Renal cortex interstitium (tissue), 11 donors: ENCODE data around the gene CDH12. TPM values are rescaled to one million over a fixed set of nuclear protein-coding genes. Genes with fewer than 3 reads are reported as not detected.
"Not testable (repeated sequence)": the region's sequence is repeated elsewhere in the genome, so short reads cannot be mapped to it uniquely, and the experiment has no call there.

Source experiments
- DNase-seq, 11 donors: peaks; one replicate each; pipeline ENCODE4 v3.0.0-alpha.2; 2013; ENCODE audit warnings: low read depth in 9 of 11, low spot score in 4 of 11; ENCODE audit errors: extremely low read depth in 1 of 11
- polyA plus RNA-seq, 3 donors: library from polyadenylated mRNA; unstranded; fragments of 120-200 nt; gene quantifications; one replicate each; pipeline ENCODE4 v1.2.1, GENCODE V29; 2013; ENCODE audit not compliant: insufficient read length in 3 of 3

CDH12 gene
- polyA plus RNA-seq, 3 donors, result 6.1 to 8.0 (median 6.4) TPM

DNA sequence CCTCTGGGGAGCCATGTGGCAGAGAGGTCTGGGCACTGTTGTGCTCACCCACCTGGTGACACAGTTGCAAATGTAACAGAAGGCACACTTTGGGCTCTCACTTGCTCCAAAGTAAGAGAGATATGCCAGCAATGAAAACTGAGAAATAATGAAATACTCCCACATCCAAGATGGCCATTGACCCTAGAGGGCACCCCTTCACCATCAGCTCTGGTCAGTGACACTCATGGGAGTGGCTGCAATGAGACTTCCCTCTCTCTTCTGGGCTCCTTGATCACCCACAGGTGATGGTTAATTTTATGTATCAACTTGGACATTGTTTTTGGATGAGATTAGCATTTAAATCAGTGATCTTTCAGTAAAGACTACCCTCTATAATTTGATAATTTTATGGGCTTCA, 248.4 kb downstream of the CDH12 start:
- DNase-seq, result no peak

DNA sequence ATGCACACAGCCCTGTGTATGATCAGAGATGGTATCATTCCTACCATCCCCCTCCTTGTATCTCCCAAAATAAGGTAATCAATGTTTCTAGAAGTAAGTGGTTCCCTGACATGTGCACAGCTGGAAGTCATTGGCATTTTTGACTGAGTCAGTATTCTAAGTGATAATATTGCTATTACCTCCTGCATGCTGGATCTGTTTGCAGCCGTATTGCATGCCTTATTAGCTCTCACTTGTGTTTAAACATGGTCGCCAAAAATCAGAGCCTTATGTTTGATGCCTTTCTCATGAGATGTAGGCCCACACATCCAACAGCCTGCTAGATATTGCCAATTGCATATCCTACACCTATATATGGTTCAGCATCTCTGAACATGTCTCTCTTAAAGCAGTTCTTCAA, 254.3 kb downstream of the CDH12 start:
- DNase-seq, result no peak

DNA sequence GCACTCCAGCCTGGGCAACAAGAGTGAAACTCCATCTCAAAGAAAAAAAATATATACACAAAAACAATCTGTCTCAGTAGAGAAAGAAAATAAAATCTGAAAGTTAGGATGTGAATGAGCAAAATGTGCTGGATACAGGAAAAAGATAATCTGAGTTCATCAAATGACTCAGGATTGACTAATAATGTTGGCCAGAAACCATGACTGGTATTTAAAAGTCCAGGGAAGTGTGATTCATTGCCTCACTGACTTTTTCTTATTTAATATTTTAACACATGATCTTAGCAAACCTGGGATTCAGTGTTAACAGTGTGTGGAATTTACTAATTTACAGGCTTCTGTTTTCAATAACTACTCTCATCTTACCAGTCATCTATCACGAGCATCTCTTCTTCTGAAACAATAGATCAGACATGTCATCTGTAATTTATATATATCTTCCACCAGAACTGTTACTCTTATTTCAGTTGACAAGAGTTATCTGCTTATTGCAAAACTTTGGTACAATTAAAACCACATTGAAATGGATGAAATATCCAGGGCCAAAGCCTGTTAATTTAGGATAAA, 256.7 kb downstream of the CDH12 start:
- DNase-seq, result no peak

DNA sequence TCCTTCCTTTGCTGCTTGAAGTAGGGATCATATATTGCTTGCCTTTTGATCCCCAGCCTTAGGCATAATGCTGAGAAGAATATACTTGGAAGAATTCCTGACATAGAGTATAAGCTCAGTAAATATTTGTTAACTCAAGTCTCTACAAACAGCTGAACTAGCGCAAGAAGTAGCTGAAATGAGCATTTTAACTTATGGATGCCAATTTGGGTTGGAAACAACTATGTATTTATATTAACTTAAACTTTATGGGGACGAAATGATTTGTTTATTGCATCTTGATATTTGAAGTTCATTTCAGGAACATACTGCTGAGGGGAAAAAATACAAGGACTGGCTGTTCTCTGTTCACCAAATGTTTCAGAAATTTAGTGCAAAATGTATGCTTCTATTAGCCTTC, 258.7 kb downstream of the CDH12 start:
- DNase-seq, result no peak

DNA sequence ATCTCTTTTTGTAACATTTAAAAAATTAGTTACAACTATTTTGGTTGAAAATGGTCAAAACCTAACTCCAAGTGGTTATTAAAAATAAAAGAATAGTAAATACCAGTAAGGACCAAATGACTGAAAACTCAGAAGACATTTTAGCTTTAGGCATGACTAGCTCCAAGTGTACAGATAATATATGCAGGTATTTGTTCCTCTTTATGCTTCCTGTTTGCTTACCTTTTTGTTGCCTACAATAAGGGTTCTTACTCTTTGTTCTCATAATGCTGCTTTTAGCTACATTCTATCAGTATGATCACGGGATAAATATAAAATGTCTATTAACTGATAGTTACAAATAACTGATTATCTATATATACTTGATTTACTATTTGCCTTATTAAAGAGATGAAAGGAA, 259.6 kb downstream of the CDH12 start:
- DNase-seq, result no peak

DNA sequence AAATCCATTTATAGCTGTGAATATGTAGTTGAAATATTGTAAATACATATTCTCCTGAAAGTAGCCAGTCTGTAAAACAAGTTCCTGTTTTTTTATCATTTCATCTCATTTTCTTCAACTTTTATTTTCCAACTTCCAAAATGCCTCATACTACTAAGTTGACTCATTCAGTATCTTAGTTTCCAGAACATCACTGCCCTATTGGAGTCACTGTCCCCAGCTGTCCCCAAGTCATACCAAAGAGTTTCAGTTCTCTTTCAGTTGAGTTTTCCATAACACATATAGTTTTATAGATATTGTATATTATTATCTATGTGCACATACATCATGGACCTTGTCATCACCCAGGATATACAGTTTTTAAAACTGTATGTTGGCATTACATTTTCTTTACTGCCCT, 261.7 kb downstream of the CDH12 start:
- no peak for DNase-seq

DNA sequence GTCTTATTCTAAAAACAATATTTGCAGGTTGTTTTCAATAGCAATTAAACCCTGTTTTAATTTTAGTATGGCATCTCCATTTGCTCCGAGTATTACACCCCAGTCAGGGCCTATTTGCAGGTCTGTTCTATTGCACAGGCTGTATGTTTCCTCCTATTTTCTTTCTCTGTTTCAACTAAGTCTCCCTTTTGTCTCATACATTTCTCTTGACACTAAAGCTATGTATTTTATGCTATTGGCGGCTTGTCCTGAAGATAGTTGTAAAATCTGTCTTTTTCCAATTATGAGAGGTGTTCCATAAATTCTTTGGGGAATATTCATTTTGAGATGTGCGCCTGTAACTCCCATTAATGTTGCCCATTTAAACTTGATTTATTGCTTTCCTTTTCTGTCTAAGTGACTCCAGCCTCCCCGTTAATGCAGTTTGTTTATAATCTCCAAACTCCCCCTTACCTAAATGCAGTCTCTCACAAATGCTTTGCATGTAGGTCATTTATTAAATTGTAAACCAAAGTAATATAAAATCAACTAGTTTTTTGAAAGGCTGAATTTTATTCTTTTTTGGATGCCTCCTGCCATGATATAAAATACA, 262.4 kb downstream of the CDH12 start:
- no peak for DNase-seq

DNA sequence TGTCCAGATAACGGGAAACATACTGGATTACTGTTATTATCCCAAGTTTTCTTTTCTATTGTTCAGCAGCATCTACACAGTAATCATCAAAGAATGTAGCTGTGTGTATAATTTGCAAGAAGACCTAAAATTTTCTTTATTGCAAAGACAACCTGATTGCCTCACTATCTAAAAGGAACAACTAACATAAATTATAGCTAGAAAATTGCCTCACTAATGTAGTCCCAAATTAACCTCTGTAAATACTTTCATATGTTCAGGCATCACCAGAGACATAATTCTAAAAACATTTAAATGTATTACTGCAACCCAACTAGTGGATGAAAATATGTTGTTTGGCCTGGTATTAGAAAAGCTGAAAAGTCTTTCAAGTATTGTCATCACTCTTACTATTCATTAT, 275.4 kb downstream of the CDH12 start:
- DNase-seq, result no peak

DNA sequence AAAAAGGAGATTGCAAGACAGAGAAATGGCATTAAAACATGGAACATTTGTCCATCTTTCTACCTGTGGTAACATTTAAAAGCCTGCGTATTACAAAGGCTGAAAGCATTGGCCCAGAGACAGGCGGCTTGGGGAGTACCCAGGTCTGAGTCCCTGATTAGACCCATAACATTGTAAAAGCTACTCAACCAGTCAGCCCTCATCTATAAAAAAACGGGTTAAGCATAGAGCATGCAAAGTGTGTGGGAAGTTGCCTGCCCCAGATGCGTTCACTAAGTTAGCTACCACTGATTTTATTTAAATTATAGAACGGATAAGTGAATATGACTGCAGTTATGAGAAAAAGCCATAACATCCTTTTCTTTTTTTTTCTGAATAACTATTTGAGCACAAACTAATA, 276.1 kb downstream of the CDH12 start:
- DNase-seq, result no peak

DNA sequence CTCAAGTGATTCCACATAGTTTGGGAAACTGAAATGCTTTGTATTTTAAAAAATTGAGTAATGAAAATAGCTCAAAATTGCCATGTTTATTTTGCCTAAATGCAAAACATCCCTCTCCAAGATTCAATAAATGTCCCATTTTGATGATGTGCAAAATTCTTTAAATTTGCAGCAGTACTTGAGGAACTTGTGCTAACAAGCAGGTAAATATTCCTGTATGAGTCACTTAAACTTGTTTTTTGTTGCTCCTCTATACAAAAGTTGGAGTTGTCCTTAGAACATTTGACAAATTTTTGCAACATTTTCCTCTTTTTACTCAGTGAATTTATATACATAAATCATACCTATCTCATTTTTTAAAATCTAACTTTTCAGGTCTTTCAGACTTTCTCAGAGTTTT, 280.2 kb downstream of the CDH12 start:
- DNase-seq, result no peak

DNA sequence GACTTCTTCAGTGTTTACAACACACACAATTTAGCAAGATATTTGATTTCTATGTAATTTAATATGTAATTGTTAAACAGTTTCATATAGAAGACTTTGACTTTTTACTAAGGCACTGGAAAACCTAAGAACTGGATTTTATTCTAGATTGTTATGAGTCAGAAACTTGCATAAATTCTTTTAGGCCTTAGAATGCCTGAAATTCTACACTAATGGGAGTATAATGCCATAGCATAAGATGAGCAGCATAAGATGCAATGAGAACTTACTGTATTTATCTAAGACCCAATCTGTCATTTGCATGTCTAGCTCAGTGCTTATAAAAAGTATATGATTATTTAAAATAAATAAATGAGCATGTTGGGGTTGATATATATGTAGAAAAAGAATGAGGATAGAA, 285.2 kb downstream of the CDH12 start:
- DNase-seq, result no peak

DNA sequence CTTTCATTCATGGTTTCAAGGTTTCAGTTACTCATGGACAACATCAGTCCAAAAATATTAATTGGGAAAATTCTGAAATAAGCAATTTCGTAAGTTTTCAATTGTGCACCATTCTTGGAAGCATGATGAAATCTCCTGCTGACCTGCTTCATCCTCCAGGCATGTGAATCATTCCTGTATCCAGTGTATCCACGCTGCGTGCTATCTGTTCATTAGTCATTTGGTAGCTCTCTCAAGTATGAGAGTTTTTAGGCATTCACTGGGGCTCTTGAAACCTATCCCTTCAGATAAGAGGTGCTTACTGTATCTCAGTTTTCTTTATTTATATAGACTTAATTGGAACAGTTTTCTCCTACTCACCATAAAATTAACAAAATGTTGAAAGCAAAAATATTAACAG, 293.0 kb downstream of the CDH12 start:
- no peak for DNase-seq

DNA sequence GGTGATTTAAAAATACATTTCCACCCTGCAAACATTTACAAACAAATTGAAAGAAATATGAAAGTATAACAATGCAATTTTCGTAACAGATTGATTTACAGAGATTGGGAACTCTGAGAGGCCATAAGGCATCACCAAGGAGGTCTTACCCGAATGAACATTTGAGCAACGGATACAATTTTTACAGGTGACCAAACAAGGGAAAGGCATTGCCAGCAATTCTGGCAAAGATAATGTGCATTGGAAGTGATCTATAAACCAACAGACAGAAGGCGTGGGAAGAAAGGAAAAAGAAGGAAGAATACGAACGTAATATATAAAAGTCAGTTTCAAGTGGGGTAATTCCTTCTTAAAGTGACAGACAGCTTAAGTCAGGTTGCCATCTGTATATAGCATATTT, 295.9 kb downstream of the CDH12 start:
- no peak for DNase-seq

DNA sequence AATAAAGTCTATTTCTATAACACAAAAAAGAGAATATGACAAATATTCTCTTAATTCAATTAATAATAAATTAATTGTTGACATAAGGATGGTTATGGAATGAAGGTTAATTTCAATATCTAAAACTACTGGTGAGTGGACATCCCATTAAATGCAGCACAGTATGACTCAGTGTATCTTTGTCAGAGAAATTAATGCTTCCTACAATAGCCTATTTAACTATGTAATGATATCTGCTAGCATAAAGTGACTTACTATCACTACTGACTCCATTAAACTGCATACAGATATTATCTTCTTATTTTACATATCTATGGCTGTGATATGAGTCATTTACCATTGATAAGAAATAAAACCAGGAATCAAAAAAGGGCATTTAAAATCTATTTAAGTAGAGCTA, 298.7 kb downstream of the CDH12 start:
- DNase-seq, result no peak

DNA sequence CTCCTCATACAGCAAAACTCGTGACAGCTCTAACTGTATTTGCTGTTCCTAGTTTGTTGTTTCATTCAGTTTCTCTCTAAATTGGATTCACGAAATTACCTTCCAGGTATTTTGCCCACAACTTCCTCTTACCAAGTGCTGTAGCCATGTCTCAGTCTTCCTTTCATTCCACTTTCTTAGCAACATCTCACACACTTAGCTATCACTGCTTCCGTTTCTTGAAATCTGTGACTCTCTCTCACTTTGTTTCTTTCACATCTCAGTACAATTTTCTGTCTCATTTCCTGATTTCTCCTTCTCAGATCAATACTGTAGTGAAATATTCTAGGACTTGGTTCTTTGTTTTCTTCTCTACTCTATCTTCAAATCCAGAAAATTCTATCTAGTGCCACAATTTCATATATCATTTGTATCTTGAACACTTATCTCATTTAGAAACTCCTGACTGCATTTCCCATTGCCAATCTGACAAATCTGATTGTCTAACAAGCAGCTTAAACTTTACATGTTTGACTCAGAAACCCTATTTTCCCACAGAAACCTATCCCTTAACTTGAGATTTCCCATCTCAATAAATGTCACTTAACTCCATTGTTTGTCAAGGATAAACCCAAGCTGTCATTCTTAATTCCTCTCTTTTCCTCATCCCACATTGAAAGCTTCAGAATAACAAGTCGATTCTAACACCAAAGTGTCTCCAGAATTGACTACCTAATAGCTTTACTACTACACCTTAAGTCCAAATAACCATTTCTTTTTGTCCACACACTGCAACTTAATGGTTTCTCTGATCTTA, 303.1 kb downstream of the CDH12 start:
- no peak for DNase-seq

DNA sequence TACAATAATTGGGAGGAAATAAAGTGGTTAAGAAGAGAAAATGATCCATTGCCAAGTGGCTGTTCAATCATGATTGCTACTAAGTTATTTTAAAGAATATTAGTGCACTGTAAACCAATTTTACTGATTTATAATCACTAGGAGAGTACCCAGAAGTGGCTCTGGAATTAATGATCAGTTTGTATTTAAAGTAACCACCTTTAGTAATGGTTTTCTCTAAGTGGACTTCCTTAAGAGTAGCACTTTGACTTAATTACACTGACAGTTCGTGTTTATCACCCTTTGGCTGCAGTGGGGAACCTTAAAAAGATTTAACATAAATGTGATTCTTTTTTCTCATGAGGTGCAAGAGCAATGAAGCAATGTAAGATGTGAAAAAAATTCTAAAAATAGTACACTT, 310.8 kb downstream of the CDH12 start:
- no peak for DNase-seq

DNA sequence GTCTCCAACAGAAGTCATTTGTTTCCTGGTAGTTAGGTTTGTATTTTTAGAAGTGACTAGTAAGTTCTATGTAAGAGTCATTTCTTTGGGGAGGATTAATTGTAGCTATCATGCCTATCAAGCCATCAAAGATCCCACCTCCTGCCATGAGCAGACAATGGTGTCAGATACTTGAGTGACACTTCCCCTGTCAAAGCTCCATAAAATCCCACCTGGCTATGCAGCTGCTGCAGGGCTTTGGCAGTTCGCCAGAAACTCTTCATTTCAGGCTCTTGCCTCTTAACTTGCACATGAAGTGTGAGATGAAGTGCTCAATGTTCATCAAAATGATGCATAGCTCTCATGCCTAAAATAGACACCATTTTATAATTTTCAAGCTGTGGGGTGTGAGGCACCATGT, 312.1 kb downstream of the CDH12 start:
- peak in 9 of 11 donors; percentile 0 to 22 (median 9) for DNase-seq

DNA sequence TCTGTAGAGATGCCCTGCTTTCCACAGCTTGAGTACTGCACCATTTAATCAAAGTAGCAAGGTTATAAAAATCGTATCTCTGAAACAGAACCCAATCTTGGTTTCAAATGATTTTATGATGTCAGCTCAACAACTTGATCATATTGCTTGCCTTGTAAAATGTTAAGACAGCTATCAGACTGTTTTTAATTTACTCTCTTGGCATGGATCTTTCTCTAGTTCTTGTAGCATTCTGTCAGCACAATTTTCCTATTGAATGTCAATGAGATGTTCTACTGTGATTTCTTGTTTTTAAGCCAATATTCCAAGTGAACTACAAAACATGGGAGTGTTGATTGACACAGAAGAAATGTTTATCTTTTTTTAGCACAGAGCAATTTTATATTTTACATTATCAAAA, 313.4 kb downstream of the CDH12 start:
- no peak for DNase-seq

DNA sequence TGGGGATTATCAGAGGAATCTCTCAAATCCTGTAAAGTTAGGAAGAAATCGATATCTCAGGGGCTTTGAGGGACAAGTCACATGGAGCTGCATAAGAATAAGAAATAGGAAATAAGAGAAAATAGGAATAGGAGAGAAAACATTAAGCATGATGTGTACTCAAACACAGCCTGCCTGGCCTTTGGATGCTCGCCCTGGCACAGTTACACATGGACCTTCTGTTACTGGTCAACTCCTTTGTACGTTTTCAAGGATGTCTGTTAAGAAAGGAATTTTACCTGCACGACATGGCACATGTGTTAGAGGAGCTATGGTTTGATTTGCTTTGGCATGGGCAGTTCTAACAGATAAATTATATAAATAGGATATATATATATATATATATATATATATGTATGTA, 321.2 kb downstream of the CDH12 start:
- no peak for DNase-seq

DNA sequence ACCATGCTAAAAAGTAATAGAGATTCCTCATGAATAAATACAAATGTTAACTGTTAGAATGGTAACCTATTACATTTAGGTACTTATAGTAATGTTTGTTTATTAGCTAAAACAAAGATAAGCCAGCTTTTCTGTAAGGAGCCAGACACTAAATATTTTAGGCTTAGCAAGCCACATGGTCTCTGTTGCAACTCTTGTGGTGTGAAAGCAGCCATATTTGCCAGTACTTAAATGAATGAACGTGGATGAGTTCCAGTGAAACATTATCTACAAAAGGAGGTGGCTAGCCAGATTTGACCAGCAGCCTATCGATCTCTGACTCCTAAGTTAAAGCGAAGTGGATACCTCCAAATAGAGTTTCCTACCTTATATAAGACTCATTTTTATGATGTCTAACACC, 331.6 kb downstream of the CDH12 start:
- no peak for DNase-seq

DNA sequence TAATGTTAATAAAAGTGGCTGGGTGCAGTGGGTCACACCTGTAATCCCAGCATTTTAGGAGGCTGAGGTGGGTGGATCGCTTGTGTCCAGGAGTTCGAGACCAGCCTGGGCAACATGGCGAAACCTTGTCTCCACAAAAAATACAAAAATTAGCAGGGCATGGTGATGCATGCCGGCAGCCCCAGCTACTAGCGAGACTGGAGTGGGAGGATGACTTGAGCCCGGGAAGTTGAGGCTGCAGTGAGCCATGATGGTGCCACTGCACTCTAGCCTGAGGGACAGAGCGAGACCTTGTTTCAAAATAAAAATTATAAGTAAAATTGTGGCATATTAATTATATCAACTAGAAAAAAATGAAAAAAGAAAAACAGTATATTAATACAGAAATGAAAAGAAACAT, 336.6 kb downstream of the CDH12 start:
- not testable (repeated sequence) for DNase-seq
